Subcutaneous adipose tissue (tissue), 4 donors: Measurements from ENCODE around the gene ALDH3B2. TPM values are rescaled to one million over a fixed set of nuclear protein-coding genes. Genes with fewer than 3 reads are reported as not detected.

ENCODE experiments used
- total RNA-seq, 4 donors: library from RNA; depleted of rRNA; stranded (reverse); fragments of >200 nt; gene quantifications; one replicate each; pipeline ENCODE4 v1.1.0, GENCODE V29; 2016
- TF ChIP-seq, protein P1 (sequence below): fragments of 450-650 bp; IDR thresholded peaks from one replicate; pipeline ENCODE4 v1.5.1; 2016; ENCODE audit warnings: low read depth, mild to moderate bottlenecking, control low read depth, antibody characterized with exemption, moderate library complexity

The ALDH3B2 gene
- total RNA-seq, 4 donors from 2014 or later = not detected

DNA sequence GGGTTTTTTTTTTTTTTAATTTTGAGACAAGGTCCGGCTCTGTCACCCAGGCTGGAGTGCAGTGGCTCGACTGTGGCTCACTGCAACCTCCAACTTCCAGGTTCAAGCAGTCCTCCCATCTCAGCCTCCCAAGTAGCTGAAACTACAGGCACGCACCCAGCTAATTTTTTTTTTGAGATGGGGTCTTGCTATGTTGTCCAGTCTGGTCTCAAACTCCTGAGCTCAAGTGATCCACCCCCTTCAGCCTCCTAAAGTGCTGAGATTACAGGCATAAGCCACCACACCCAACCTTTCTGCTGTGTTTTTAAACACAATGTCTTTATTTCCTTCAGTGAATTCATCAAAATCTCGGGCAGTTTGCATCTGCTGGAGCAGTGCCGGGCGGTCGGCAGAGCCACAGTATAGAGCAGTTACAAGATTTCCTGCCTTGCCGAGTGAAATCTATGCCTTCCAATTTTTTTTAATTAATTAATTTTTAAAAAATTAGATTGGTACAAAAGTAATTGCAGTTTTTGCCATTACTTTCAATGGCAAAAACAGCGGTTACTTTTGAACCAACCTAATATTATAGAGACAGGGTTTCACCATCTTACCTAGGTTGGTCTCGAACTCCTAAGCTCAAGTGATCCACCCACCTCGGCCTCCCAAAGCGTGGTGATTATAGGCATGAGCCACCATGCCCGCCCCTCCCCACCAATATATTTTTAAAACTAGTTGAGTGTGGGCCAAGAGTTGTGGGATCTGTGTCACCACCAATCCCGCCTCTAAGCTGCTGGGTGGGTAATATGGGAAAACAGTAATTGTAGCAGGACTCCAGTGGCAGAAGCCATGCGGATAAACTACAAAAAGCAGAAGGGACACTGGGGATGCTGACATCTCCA lies 21.2 kb downstream of the ALDH3B2 start:
- TF ChIP-seq, protein P1, sequence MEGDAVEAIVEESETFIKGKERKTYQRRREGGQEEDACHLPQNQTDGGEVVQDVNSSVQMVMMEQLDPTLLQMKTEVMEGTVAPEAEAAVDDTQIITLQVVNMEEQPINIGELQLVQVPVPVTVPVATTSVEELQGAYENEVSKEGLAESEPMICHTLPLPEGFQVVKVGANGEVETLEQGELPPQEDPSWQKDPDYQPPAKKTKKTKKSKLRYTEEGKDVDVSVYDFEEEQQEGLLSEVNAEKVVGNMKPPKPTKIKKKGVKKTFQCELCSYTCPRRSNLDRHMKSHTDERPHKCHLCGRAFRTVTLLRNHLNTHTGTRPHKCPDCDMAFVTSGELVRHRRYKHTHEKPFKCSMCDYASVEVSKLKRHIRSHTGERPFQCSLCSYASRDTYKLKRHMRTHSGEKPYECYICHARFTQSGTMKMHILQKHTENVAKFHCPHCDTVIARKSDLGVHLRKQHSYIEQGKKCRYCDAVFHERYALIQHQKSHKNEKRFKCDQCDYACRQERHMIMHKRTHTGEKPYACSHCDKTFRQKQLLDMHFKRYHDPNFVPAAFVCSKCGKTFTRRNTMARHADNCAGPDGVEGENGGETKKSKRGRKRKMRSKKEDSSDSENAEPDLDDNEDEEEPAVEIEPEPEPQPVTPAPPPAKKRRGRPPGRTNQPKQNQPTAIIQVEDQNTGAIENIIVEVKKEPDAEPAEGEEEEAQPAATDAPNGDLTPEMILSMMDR = no peak

DNA sequence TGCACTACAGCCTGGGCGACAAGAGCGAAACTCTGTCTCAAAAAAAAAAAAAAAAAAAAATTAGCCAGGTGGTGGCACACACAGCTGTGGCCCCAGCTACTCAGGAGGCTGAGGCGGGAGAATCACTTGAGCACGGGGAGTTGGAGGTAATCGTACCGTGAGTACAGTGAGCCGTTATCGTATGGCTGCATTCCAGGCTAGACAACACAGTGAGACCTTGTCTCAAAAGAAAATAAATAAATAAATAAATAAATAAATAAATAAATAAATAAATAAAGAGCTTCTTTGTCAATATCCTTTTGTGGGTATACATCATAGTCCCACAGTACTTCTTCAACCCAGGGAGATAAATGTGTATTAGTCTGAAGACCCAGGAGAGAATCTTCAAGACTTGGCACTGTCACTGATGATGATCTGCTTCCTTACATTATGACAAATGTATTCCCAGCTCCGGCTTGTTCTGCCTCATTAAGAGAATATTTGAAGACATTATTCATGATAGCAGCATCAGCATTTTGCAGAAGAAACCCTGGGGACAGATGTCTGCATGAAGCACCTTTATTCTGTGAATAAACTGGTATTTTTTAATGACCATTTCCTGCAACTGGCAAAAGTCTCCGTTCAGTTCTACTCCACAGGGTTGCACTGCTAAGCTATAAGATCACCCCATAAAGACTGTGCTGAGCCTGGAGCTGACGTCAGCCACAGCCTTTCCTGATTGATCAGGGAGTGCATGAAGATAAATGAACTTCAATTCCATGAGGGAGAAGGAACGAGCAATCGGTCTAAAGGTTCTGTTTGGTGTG lies 22.2 kb downstream of the ALDH3B2 start:
- TF ChIP-seq, protein P1 = no peak

DNA sequence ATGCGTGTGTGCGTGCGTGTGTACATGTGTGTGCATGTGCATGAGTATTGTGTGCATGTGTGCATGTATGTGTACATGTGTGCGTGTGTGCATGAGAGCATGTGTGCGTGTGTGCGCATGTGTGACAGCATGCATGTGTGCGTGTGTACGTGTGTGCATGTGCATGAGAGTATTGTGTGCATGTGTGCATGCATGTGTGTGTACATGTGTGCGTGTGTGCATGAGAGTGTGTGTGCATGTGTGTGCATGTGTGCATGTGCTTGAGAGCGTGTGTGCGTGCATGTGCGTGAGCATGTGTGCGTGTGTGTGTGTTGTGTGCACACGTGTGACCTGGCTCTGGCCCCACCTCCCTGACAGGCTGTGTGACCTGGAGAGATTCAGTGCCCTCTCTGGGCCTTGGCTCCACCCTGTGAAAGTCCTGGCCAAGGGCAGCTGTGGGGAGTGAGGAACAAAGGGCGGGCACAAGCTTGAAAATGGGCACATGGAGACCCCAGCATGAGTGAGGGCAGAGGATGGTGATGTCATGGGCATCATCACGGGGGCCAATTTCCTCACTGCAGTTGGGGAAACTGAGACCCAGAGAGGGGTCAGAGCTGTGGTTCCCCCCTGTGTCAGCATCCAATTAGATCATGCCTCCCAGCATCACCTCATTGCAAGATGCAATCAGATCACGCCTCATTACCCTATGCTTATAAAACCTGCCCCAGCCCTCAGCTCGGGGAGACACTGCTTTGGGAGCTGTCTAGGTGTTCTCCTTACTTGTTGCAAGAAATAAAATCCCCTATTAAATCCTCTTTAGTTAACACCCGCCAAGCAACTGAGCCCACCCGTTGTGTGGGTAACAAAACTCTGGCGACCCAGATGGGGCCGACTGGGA lies 24.6 kb downstream of the ALDH3B2 start:
- TF ChIP-seq, protein P1 = no peak

DNA sequence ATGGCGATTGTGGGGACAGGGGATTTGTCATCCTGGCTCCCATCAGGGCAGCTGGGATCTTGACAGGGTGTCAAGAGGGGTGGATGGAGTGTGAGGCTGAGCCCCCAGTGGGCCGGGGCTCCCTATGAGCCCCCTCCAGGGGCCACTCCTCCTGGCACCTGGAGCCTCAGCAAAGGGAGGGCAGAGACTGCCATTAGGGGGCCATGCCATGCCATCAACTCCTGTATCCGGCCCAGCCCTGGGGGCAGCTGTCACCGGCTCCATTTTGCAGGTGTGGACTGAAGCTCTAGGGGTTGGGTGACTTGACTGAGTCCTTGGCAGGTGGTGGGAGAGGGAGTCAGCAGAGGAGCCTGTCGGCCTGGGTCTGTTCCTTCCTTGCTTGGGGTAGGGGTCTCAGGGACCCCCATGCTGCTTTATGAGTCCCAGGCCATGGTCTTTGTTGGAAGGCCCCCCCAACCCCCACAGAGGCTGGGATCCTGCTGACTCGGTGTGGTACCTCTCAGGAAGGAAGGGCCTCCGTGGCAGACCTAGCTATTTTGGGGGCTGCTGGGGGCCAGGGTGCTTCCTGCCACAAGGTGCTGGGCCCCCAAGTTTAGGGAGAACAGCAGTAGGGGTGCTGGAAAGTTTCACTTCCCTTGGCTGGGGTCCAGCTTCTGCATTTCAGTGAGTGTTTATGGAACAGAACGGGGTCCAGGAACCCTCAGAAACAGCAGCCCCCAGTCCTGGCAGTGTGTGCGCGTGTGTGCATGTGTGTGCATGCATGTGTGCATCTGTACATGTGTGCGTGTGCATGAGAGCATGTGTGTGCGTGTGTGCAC lies 25.4 kb downstream of the ALDH3B2 start:
- TF ChIP-seq, protein P1 = no peak

DNA sequence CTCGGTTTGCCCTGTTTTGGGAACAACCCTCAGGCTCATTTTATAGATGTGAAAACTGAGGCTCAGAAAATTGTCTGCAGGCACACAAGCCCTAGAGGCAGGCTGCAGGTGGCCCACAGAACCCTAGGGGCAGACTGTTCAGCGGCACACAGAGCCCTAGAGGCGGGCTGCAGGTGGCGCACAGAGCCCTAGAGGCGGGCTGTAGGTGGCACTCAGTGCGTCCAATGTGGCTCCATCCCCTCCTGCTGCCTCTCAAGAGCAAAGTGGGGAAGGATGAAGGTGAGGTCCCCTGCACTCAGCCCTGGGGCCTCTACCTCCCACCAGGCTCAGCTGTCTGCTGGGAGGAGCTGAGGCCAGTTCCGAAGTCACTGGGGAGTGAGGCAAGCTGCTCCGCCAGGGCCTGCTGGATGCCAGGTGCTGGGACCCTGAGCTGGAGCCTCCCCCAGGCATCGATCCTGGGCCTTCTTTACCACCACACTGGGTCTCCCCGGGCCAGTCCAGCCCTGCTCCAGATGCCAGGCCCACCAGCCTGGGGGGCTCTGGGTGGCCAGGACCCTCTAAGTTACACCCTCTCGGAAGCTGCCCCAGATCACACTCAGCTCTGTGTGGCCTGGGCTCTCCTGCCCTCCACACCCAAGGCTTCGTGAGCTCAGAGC lies 26.2 kb downstream of the ALDH3B2 start:
- TF ChIP-seq, protein P1 = no peak

DNA sequence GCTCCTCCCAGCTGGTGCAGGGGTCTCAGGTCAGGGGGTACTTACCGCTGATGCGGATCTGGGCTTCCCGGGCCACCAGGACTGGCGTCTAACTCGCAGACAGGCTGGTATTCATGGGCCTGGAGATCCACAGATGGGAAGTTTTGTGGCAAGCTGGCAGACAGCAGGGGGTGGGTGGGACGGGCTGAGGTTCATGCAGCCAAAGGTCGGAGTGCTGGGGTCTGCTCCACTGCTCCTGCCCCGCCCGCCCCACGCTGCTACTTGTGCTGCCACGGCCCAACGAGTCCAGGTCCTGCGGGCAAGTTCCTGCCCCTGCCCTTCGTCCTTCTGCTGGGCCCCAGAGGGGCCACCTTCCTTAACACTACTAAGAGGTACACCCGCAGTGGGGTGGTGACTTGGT lies 27.0 kb downstream of the ALDH3B2 start:
- TF ChIP-seq, protein P1 = no peak
